AG10803 (cell line): ENCODE results near the gene PARD6B.

Experiments
- DNase-seq: peaks from one replicate; pipeline ENCODE4 v3.0.0; 2010; ENCODE audit warnings: low read depth
- H3K4me3 ChIP-seq: 2 replicates; pipeline ENCODE4 v1.5.1; 2011; ENCODE audit warnings: mild to moderate bottlenecking, low read length, control low read depth
- CTCF ChIP-seq: conservative IDR thresholded peaks from 2 replicates; pipeline ENCODE4 v1.5.1; 2011; ENCODE audit warnings: mild to moderate bottlenecking, low read length, control low read depth, inconsistent platforms

PARD6B gene

DNA sequence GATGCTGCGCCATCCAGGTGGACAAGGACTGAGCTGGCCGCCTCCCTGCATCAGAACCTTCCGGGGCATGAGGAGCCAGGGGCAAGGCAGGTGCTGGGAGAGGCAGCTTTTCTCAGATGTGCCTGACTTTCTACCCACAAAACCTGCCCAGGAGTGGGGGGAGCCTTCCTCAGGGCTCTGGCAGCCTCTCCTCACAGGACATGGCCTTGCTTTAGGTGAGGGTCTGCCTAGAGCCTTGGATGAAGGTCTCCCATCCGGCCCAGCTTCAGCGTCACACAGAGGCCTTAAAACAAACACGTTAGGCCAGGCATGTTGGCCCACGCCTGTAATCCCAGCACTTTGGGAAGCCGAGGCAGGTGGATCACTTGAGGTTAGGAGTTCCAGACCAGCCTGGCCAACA, 70.9 kb downstream of the PARD6B start:
- no peak for TF ChIP-seq CTCF
- H3K4me3 ChIP-seq: no peak overlapping the region
- no peak for DNase-seq

- H3K4me3 ChIP-seq: no peak overlapping the region
- DNase-seq: no peak
- no peak for TF ChIP-seq CTCF
These were observed 73.3 kb downstream of the PARD6B start for GRCh38 chr20:50804437-50805348.

DNA sequence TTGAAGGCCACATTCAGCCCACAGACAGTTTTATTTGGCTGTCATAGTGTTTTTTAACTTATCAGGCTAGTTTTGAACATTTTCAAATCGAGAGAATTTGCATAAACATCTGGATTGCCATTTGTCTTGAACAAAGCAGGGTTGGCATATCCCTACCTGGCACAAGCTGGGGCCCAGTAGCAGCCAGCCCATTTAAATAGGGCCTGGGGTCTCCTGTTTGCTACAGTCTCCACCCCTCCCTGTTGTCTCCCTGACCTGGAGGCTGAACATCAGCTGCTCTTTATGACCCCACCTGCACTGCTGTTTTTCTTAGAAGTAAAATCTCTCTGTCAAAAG, 73.9 kb downstream of the PARD6B start:
- no peak for TF ChIP-seq CTCF
- no peak overlapping the region for H3K4me3 ChIP-seq
- no peak for DNase-seq

- TF ChIP-seq CTCF: no peak
- no peak overlapping the region for H3K4me3 ChIP-seq
These were observed 74.9 kb downstream of the PARD6B start for GRCh38 chr20:50806126-50806768.

More at GRCh38 chr20:50806126-50806768, 74.9 kb downstream of the PARD6B start:
- no peak for DNase-seq
